Measurements from ENCODE around the gene SLC9A5. TPM values are rescaled to one million over a fixed set of nuclear protein-coding genes. Genes with fewer than 3 reads are reported as not detected.

The SLC9A5 gene
- total RNA-seq, 1 experiment from 2014 or later: 5.2 TPM

GRCh38 chr16:67254801-67255552 is 6.2 kb downstream of the SLC9A5 start:
- ChIA-PET POLR2A (ENCODE audit: unreplicated experiment) (no interaction called here), CTCF (no interaction called here)
- BruUV-seq (replicated peaks): no TSS peak

GRCh38 chr16:67255553-67256221 is 6.9 kb downstream of the SLC9A5 start:
- intact Hi-C loops (cut with micrococcal nuclease; ENCODE audit: unreplicated experiment): no loop called here
- no TSS peak for BruUV-seq (replicated peaks)
- no peaks in the 10 kb centered on the region for H3K36me3 ChIP-seq (ENCODE audit: low read depth)
- H3K27me3 ChIP-seq (ENCODE audit: insufficient read depth, low read depth): no peaks in the 10 kb centered on the region
- H3K4me2 ChIP-seq: no peak overlapping the region
- H3K9me2 ChIP-seq (ENCODE audit: insufficient read depth): no peaks in the 10 kb centered on the region
- H4K20me1 ChIP-seq (ENCODE audit: insufficient read depth): no peaks in the 10 kb centered on the region
- no peak for DNase-seq
- H3K79me2 ChIP-seq (ENCODE audit: low read depth): no peaks in the 10 kb centered on the region
- POLR2A ChIA-PET (ENCODE audit: unreplicated experiment): no interaction called here
- no peaks in the 10 kb centered on the region; the same call in 1 of the 2 replicates for H3F3A ChIP-seq (ENCODE audit: insufficient read depth, low read depth)
- H3K4me3 ChIP-seq: no peak overlapping the region
- no peaks in the 10 kb centered on the region for H3K4me1 ChIP-seq (replicated peaks; ENCODE audit: insufficient read depth)
- CTCF ChIA-PET: no interaction called here
- no peak overlapping the region for H2AFZ ChIP-seq
- TF ChIP-seq EZH2 (IDR thresholded peaks at IDR 0.05; ENCODE audit: low read depth): no peak
- no peak for TF ChIP-seq CTCF (conservative IDR thresholded peaks at IDR 0.05)
- no peaks in the 10 kb centered on the region for H3K9me3 ChIP-seq (ENCODE audit: insufficient read depth, low read depth)
- no peak overlapping the region for H3K27ac ChIP-seq

More at GRCh38 chr16:67254801-67255552, 6.2 kb downstream of the SLC9A5 start:
- Histone ChIP-seq H3K9me3 (ENCODE audit: insufficient read depth, low read depth) (no peaks in the 10 kb centered on the region), H3K36me3 (ENCODE audit: low read depth) (no peaks in the 10 kb centered on the region), H3K79me2 (ENCODE audit: low read depth) (no peaks in the 10 kb centered on the region), H3K4me1 (replicated peaks; ENCODE audit: insufficient read depth) (no peaks in the 10 kb centered on the region), H3K27me3 (ENCODE audit: insufficient read depth, low read depth) (no peaks in the 10 kb centered on the region), H4K20me1 (ENCODE audit: insufficient read depth) (no peaks in the 10 kb centered on the region), H3F3A (ENCODE audit: insufficient read depth, low read depth) (no peaks in the 10 kb centered on the region; the same call in 1 of the 2 replicates), H3K4me3 (no peak overlapping the region), H2AFZ (no peak overlapping the region), H3K27ac (no peak overlapping the region), H3K9me2 (ENCODE audit: insufficient read depth) (no peaks in the 10 kb centered on the region), H3K4me2 (no peak overlapping the region)
- intact Hi-C loops (cut with micrococcal nuclease; ENCODE audit: unreplicated experiment): no loop called here
- TF ChIP-seq EZH2 (IDR thresholded peaks at IDR 0.05; ENCODE audit: low read depth): no peak
- TF ChIP-seq CTCF (conservative IDR thresholded peaks at IDR 0.05): no peak
- DNase-seq: no peak

- intact Hi-C loops (cut with micrococcal nuclease; ENCODE audit: unreplicated experiment): no loop called here
- Histone ChIP-seq H3K9me2 (ENCODE audit: insufficient read depth) (no peaks in the 10 kb centered on the region), H4K20me1 (ENCODE audit: insufficient read depth) (no peaks in the 10 kb centered on the region), H2AFZ (no peak overlapping the region), H3K36me3 (ENCODE audit: low read depth) (no peaks in the 10 kb centered on the region), H3K4me2 (no peak overlapping the region), H3K27ac (no peak overlapping the region), H3K9me3 (ENCODE audit: insufficient read depth, low read depth) (no peaks in the 10 kb centered on the region), H3K4me1 (replicated peaks; ENCODE audit: insufficient read depth) (no peaks in the 10 kb centered on the region), H3F3A (ENCODE audit: insufficient read depth, low read depth) (no peaks in the 10 kb centered on the region), H3K79me2 (ENCODE audit: low read depth) (no peaks in the 10 kb centered on the region), H3K27me3 (ENCODE audit: insufficient read depth, low read depth) (no peaks in the 10 kb centered on the region), H3K4me3 (no peak overlapping the region)
- no TSS peak for BruUV-seq (replicated peaks)
- no peak for DNase-seq
- no peak for TF ChIP-seq EZH2 (IDR thresholded peaks at IDR 0.05; ENCODE audit: low read depth)
- no peak for TF ChIP-seq CTCF (conservative IDR thresholded peaks at IDR 0.05)
- POLR2A ChIA-PET (ENCODE audit: unreplicated experiment): no interaction called here
- CTCF ChIA-PET: interaction anchor here (0.6 kb wide), 1 partner anchor 258 kb away, joined by 3 read pairs; no protein-coding TSS in a partner anchor
Measured at GRCh38 chr16:67256701-67257230, 8.0 kb downstream of the SLC9A5 start.
